ENCODE measurements around the gene PCDHB9.

Gene PCDHB9

DNA sequence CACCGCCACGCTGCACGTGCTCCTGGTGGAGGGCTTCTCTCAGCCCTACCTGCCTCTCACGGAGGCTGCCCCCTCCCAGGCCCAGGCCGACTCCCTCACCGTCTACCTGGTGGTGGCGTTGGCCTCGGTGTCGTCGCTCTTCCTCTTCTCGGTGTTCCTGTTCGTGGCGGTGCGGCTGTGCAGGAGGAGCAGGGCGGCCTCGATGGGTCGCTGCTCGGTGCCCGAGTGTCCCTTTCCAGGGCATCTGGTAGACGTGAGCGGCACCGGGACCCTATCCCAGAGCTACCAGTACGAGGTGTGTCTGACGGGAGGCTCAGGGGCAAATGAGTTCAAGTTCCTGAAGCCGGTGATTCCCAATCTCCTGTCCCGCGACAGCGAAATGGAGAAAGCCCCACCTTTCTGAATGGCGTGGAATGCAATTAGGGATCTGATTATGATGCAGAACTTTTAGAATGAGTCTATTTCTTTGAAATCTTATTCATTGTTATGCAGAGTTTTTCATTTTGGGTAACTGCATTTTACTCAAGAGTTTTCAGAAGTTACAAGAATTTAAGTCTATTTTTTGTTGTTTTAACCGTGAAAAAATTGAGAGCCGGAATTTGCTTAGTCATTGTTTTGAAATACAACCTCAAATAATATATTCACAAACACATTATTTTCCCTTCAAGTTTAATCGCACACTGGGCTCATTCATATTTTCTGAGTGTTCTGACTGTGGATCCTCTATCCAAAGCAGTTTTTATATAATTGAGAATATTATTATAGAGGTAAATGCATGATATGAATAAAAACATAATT lies 49.8 kb downstream of the PCDHB9 start:
- no peak for DNase-seq
